CD4-positive, alpha-beta T cell (primary cell): ENCODE data around the gene ERBIN. TPM values are rescaled to one million over a fixed set of nuclear protein-coding genes. Genes with fewer than 3 reads are reported as not detected.

Experiments
- ATAC-seq: fragments of 200-7000 bp; cut with Tn5 transposase; one replicate; pipeline ENCODE4 v1.10.0; 2022; ENCODE audit warnings: mild to moderate bottlenecking; ENCODE audit not compliant: poor library complexity
- CTCF ChIA-PET: fragments of 350-600 bp; sonication (Branson Sonifier 250); formaldehyde crosslinking; loops from one replicate; lab custom pipeline; 2021; ENCODE audit warnings: antibody characterized with exemption, inconsistent platforms; lab: Charles Lee
- POLR2A ChIA-PET: fragments of 350-600 bp; sonication (Branson Sonifier 250); formaldehyde crosslinking; loops from one replicate; lab custom pipeline; 2021; ENCODE audit warnings: antibody characterized with exemption, inconsistent platforms; lab: Charles Lee
- DNase-seq, 14 experiments: peaks; one replicate each; pipeline ENCODE4 v3.0.0-alpha.2; 2013 to 2020; ENCODE audit warnings: mixed read lengths in 2 of 14
- H3K27ac ChIP-seq, 2 donors: one replicate each; pipeline versions ENCODE4 v1.5.1 to v1.7.0; 2013; ENCODE audit warnings: low read length in 2 of 2, low read depth in 1 of 2, mild to moderate bottlenecking in 1 of 2
- H3K27me3 ChIP-seq, 2 experiments: 1 replicate in 1 of 2; 2 replicates in 1 of 2; pipeline versions ENCODE4 v1.6.1 to v1.7.0; 2013; ENCODE audit warnings: low read length in 2 of 2, control low read depth in 1 of 2, mild to moderate bottlenecking in 1 of 2, moderate library complexity in 1 of 2; ENCODE audit not compliant: insufficient read depth in 2 of 2, control insufficient read depth in 1 of 2
- H3K36me3 ChIP-seq: one replicate; pipeline ENCODE4 v1.6.1; 2013; ENCODE audit warnings: low read length, control low read depth; ENCODE audit not compliant: insufficient read depth
- H3K4me1 ChIP-seq: one replicate; pipeline ENCODE4 v1.6.1; 2013; ENCODE audit warnings: low read length, control low read depth; ENCODE audit not compliant: insufficient read depth
- H3K4me3 ChIP-seq: one replicate; pipeline ENCODE4 v1.5.1; 2013; ENCODE audit warnings: mild to moderate bottlenecking, low read length, moderate library complexity
- H3K9me3 ChIP-seq, 2 experiments: 1 replicate in 1 of 2; 2 replicates in 1 of 2; pipeline versions ENCODE4 v1.6.1 to v1.7.0; 2013; ENCODE audit warnings: low read length in 2 of 2, mild to moderate bottlenecking in 2 of 2, control low read depth in 1 of 2, moderate library complexity in 1 of 2; ENCODE audit not compliant: control insufficient read depth in 1 of 2, insufficient read depth in 1 of 2
- H3K27ac Mint-ChIP-seq: one replicate; pipeline ENCODE4 v1.8.0; 2020; ENCODE audit warnings: mixed read lengths
- H3K27me3 Mint-ChIP-seq: one replicate; pipeline ENCODE4 v1.8.0; 2021; ENCODE audit warnings: mixed read lengths
- H3K36me3 Mint-ChIP-seq: one replicate; pipeline ENCODE4 v1.8.0; 2021; ENCODE audit warnings: low read depth, mixed read lengths
- H3K4me1 Mint-ChIP-seq: one replicate; pipeline ENCODE4 v1.8.0; 2021; ENCODE audit warnings: low read depth, mixed read lengths
- H3K4me3 Mint-ChIP-seq: one replicate; pipeline ENCODE4 v1.8.0; 2020; ENCODE audit warnings: mild to moderate bottlenecking, mixed read lengths
- H3K9me3 Mint-ChIP-seq: one replicate; pipeline ENCODE4 v1.8.0; 2020; ENCODE audit warnings: mixed read lengths
- intact Hi-C, 2 experiments: fragments of 100-400 bp; cut with DNase I in 1 of 2; cut with micrococcal nuclease in 1 of 2; formaldehyde crosslinking; loops; one replicate each; pipeline versions ENCODE4 v1.15.1 to v1.9.0; 2023 to 2025; cut with DNase I, micrococcal nuclease
- total RNA-seq, 174 experiments: library from RNA in 2 of 174; stranded (reverse) in 2 of 174; gene quantifications; one replicate each; pipeline ENCODE4 v1.2.3 and lab custom pipeline; 2021 to 2026
- TF ChIP-seq, protein P1 (sequence below): fragments of 200-600 bp; IDR thresholded peaks from one replicate; pipeline ENCODE4 v1.8.0; 2022; ENCODE audit warnings: antibody characterized with exemption, mild to moderate bottlenecking

Gene ERBIN
- total RNA-seq, 2 experiments from 2014 or later, result 94.7 to 96.9 TPM

GRCh38 chr5:66021585-66021984, 95.2 kb downstream of the ERBIN start:
- Mint-ChIP-seq H3K36me3 (peaks cover 76% of the 10 kb centered on the region), H3K27ac (no peak overlapping the region), H3K4me3 (no peak overlapping the region), H3K27me3 (no peaks in the 10 kb centered on the region), H3K9me3 (no peaks in the 10 kb centered on the region), H3K4me1 (peaks cover 29% of the 10 kb centered on the region)
- Histone ChIP-seq H3K27ac (no peak overlapping the region), H3K9me3 (no peaks in the 10 kb centered on the region), H3K27me3 (no peaks in the 10 kb centered on the region), H3K4me3 (no peak overlapping the region), H3K4me1 (no peaks in the 10 kb centered on the region), H3K36me3 (peaks cover 37% of the 10 kb centered on the region)
- no peak for DNase-seq
- intact Hi-C loops, result no loop called here
- TF ChIP-seq, protein P1, sequence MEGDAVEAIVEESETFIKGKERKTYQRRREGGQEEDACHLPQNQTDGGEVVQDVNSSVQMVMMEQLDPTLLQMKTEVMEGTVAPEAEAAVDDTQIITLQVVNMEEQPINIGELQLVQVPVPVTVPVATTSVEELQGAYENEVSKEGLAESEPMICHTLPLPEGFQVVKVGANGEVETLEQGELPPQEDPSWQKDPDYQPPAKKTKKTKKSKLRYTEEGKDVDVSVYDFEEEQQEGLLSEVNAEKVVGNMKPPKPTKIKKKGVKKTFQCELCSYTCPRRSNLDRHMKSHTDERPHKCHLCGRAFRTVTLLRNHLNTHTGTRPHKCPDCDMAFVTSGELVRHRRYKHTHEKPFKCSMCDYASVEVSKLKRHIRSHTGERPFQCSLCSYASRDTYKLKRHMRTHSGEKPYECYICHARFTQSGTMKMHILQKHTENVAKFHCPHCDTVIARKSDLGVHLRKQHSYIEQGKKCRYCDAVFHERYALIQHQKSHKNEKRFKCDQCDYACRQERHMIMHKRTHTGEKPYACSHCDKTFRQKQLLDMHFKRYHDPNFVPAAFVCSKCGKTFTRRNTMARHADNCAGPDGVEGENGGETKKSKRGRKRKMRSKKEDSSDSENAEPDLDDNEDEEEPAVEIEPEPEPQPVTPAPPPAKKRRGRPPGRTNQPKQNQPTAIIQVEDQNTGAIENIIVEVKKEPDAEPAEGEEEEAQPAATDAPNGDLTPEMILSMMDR, result no peak
- POLR2A ChIA-PET, result interaction anchor here (1.1 kb wide), 1 partner anchor 97 kb away, joined by 3 read pairs; no protein-coding TSS in a partner anchor
- ATAC-seq, result no peak
- CTCF ChIA-PET, result no interaction called here

DNA sequence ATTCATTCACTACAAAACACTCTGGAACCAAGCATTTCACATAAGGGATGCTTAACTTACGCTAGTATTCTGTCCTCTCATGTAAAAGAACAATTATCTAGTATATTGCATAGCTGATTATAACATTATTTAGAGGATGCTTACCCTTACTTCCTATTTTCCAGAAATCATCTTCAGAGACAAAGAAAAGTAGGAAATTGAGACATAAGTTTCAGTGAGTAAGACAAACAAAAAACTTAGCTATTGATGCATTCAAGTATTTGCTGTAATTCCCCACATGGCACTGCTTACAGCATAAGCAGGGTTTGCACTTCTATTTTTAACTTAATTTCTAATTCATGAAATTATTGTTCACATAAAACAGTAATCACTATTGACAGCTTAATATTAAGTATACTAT, 112.9 kb downstream of the ERBIN start:
- Histone ChIP-seq H3K4me1 (no peaks in the 10 kb centered on the region), H3K36me3 (peaks cover 68% of the 10 kb centered on the region), H3K27ac (no peak overlapping the region), H3K4me3 (no peak overlapping the region), H3K27me3 (no peaks in the 10 kb centered on the region), H3K9me3 (no peaks in the 10 kb centered on the region)
- ATAC-seq (no peak), DNase-seq (no peak)
- CTCF ChIA-PET, result no interaction called here
- no peak overlapping the region for H3K27ac Mint-ChIP-seq
- TF ChIP-seq, protein P1, result no peak
- no peak overlapping the region for H3K4me3 Mint-ChIP-seq
- H3K27me3 Mint-ChIP-seq, result no peaks in the 10 kb centered on the region
- H3K36me3 Mint-ChIP-seq, result peaks cover 89% of the 10 kb centered on the region
- intact Hi-C loops, result loop anchor here in 1 of 2 experiments (5.0 kb wide), 1 partner anchor 277 kb away; no protein-coding TSS in a partner anchor
- no peaks in the 10 kb centered on the region for H3K9me3 Mint-ChIP-seq
- H3K4me1 Mint-ChIP-seq, result peaks cover 55% of the 10 kb centered on the region
- POLR2A ChIA-PET, result interaction anchor here (0.8 kb wide), 1 partner anchor 105 kb away, joined by 3 read pairs; the partner anchor contains the start of gene SREK1

DNA sequence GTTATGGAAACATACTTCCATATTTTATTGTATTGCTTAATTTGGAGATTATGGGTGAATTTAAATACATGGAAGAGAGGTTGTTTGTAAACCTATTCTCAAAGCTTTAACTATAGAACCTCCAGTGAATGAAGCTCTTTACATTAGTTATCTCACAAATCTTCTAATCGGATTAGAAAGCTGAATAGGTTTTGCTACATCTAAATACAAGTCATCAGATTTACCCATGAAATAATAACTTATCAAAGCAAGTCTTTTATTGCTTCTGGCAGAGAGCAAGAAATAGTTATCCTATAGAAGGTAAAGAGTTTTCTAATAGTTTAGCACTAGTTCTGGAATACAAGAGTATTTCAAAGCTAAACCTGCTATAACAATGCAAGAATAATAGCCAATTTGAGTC, 113.3 kb downstream of the ERBIN start:
- no peaks in the 10 kb centered on the region for H3K27me3 Mint-ChIP-seq
- H3K4me1 Mint-ChIP-seq, result peaks cover 53% of the 10 kb centered on the region
- Histone ChIP-seq H3K4me1 (no peaks in the 10 kb centered on the region), H3K27me3 (no peaks in the 10 kb centered on the region), H3K36me3 (peaks cover 71% of the 10 kb centered on the region), H3K4me3 (no peak overlapping the region), H3K27ac (no peak overlapping the region), H3K9me3 (no peaks in the 10 kb centered on the region)
- TF ChIP-seq, protein P1, result no peak
- ChIA-PET POLR2A (interaction anchor here (0.8 kb wide), 1 partner anchor 104 kb away, joined by 3 read pairs; the partner anchor contains the start of gene SREK1), CTCF (no interaction called here)
- intact Hi-C loops, result loop anchor here in 1 of 2 experiments (5.0 kb wide), 1 partner anchor 277 kb away; no protein-coding TSS in a partner anchor
- ATAC-seq (no peak), DNase-seq (no peak)
- no peaks in the 10 kb centered on the region for H3K9me3 Mint-ChIP-seq
- H3K27ac Mint-ChIP-seq, result no peak overlapping the region
- no peak overlapping the region for H3K4me3 Mint-ChIP-seq
- peaks cover 90% of the 10 kb centered on the region for H3K36me3 Mint-ChIP-seq
